Esophagus mucosa (tissue), 1 donor: ENCODE data around the gene NDUFA11. TPM values are rescaled to one million over a fixed set of nuclear protein-coding genes. Genes with fewer than 3 reads are reported as not detected.
"Not testable (repeated sequence)": the region's sequence is repeated elsewhere in the genome, so short reads cannot be mapped to it uniquely, and the experiment has no call there.

ENCODE experiments used
- ATAC-seq: fragments of 200-7000 bp; cut with Tn5 transposase; one replicate; pipeline ENCODE4 v1.9.1; 2020
- total RNA-seq: library from RNA; stranded (reverse); gene quantifications from one replicate; pipeline ENCODE4 v1.2.4, GENCODE V29; 2023
- donor health status: DM: yes; HTN: yes; CAD: no.

Gene NDUFA11
- total RNA-seq, 1 donor from 2014 or later: 217 TPM

- ATAC-seq: not testable (repeated sequence)
These were observed 19.4 kb downstream of the NDUFA11 start for GRCh38 chr19:5884065-5884811.

- not testable (repeated sequence) for ATAC-seq
These were observed 20.3 kb downstream of the NDUFA11 start for GRCh38 chr19:5883157-5883873.

- ATAC-seq: peak; percentile 78
These were observed 21.1 kb downstream of the NDUFA11 start for GRCh38 chr19:5882421-5882968.

- ATAC-seq: no peak
These were observed 21.9 kb downstream of the NDUFA11 start for GRCh38 chr19:5881543-5882299.

- ATAC-seq: no peak
These were observed 22.9 kb downstream of the NDUFA11 start for GRCh38 chr19:5880604-5881078.

GRCh38 chr19:5880196-5880595 lies 23.4 kb downstream of the NDUFA11 start:
- ATAC-seq: no peak

GRCh38 chr19:5877882-5878281 lies 25.7 kb downstream of the NDUFA11 start:
- no peak for ATAC-seq

GRCh38 chr19:5877427-5877826 lies 26.2 kb downstream of the NDUFA11 start:
- ATAC-seq: no peak

- ATAC-seq: peak; percentile 62
These were observed 29.1 kb downstream of the NDUFA11 start for GRCh38 chr19:5874496-5874895.

- peak; percentile 41 for ATAC-seq
These were observed 29.9 kb downstream of the NDUFA11 start for GRCh38 chr19:5873617-5874199.

GRCh38 chr19:5870986-5871394 lies 32.6 kb downstream of the NDUFA11 start:
- ATAC-seq: no peak

GRCh38 chr19:5867201-5868136 lies 36.1 kb downstream of the NDUFA11 start:
- no peak for ATAC-seq

GRCh38 chr19:5865772-5866171 lies 37.8 kb downstream of the NDUFA11 start:
- ATAC-seq: no peak

GRCh38 chr19:5864725-5865486 lies 38.7 kb downstream of the NDUFA11 start:
- ATAC-seq: no peak

- ATAC-seq: no peak
These were observed 39.4 kb downstream of the NDUFA11 start for GRCh38 chr19:5864013-5864720.

GRCh38 chr19:5863030-5863665 lies 40.4 kb downstream of the NDUFA11 start:
- no peak for ATAC-seq

GRCh38 chr19:5857203-5858081 lies 46.1 kb downstream of the NDUFA11 start:
- peak; percentile 73 for ATAC-seq

GRCh38 chr19:5855151-5855550 lies 48.4 kb downstream of the NDUFA11 start:
- ATAC-seq: not testable (repeated sequence)
